ENCODE results near the gene P4HA2. TPM values are rescaled to one million over a fixed set of nuclear protein-coding genes. Genes with fewer than 3 reads are reported as not detected.

P4HA2 gene
- total and polyA plus RNA-seq, 9 of the 15 experiments (the other 6 are each of a cell fraction or from before 2014, with no cell fraction given), result 9.6 to 50.0 (median 12.7) TPM

- TF ChIP-seq ZNF407 (IDR thresholded peaks at IDR 0.05; ENCODE audit: low read depth), result no peak
Measured at GRCh38 chr5:132150565-132150964, 77.1 kb downstream of the P4HA2 start (continued).

- WGBS (ENCODE audit: insufficient coverage, low coverage, missing lambda C conversion rate), result 18% methylated on average over 3 of the region's 3 CpGs
- Histone ChIP-seq H3K4me3 (no peak overlapping the region), H4K20me1 (replicated peaks; ENCODE audit: control insufficient read depth, insufficient read depth, low read length) (no peaks in the 10 kb centered on the region), H2AFZ (ENCODE audit: low read depth, low read length) (no peak overlapping the region), H3K4me1 (replicated peaks in 1 of 2; ENCODE audit: control insufficient read depth in 2 of 2, insufficient read depth in 2 of 2, low read length in 2 of 2) (peaks cover 0 to 7% of the 10 kb centered on the region in 2 experiments; a peak in 3 of 5 replicates), H3K9me3 (replicated peaks; ENCODE audit: control insufficient read depth, insufficient read depth, low read depth, low read length) (0 out of 2 replicates have a peak, but pooled peaks cover 6% of the 10 kb centered on the region), H3K27me3 (ENCODE audit: control insufficient read depth in 2 of 2, insufficient read depth in 2 of 2, low read length in 2 of 2) (no peaks in the 10 kb centered on the region), H3K9ac (ENCODE audit: insufficient read depth in 1 of 2, low read depth in 2 of 2, low read length in 2 of 2) (no peak overlapping the region), H3K79me2 (ENCODE audit: control insufficient read depth, insufficient read depth, low read length) (no peaks in the 10 kb centered on the region), H3K36me3 (ENCODE audit: control insufficient read depth, insufficient read depth, low read length) (no peaks in the 10 kb centered on the region), H3K27ac (ENCODE audit: extremely low read depth, low read depth, low read length) (no peak overlapping the region), H3K4me2 (ENCODE audit: insufficient read depth, low read length) (no peak overlapping the region), H3K9me1 (ENCODE audit: control insufficient read depth, insufficient read depth, low read length) (no peaks in the 10 kb centered on the region)
- intact Hi-C loops (cut with micrococcal nuclease) (no loop called here), in situ Hi-C loops (cut with MboI) (no loop called here)
- DNase-seq (ENCODE audit: extremely low read depth in 1 of 4, low spot score in 3 of 4) (peak in 2 of 4 experiments; percentile 17 to 41), FAIRE-seq (peak; percentile 55), ATAC-seq (peak; percentile 68)
- BruUV-seq (replicated peaks), result no TSS peak
- ChIA-PET POLR2A (no interaction called here), CTCF (ENCODE audit: low intra/inter-chr PET ratio) (no interaction called here)
- TF ChIP-seq CBFA2T3 (IDR thresholded peaks at IDR 0.05) (peak; percentile 65), RFX5 (IDR thresholded peaks at IDR 0.05; ENCODE audit: low read depth, low read length) (no peak), BACH1 (tag; IDR thresholded peaks at IDR 0.05) (no peak), HMG20A (CRISPR knock-in tag; conservative IDR thresholded peaks at IDR 0.05) (no peak), ARID1B (IDR thresholded peaks at IDR 0.05) (peak; percentile 69), ZNF436 (CRISPR knock-in tag; IDR thresholded peaks at IDR 0.05) (no peak), ATF4 (CRISPR knock-in tag; IDR thresholded peaks at IDR 0.05) (no peak), CBFB (CRISPR knock-in tag; IDR thresholded peaks at IDR 0.05) (no peak), CTCF (IDR thresholded peaks at IDR 0.05 in 2 of 3, conservative IDR thresholded peaks at IDR 0.05 in 1 of 3; ENCODE audit: insufficient read depth in 2 of 3, low read depth in 1 of 3, low read length in 3 of 3) (no peak), SRSF1 (IDR thresholded peaks at IDR 0.05; ENCODE audit: low read depth, low read length) (no peak)
Measured at GRCh38 chr5:132147663-132148062, 80.0 kb downstream of the P4HA2 start.

All from K562 (cell line).